Measurements from ENCODE around the gene TENM3.

Gene TENM3

GRCh38 chr4:182277377-182277776 lies 34.2 kb downstream of the TENM3 start:
- Histone ChIP-seq H3K23ac (ENCODE audit: low read depth, low read length, poor library complexity) (no peak overlapping the region), H2AFZ (ENCODE audit: low read length) (no peak overlapping the region), H2BK12ac (ENCODE audit: low read length) (no peak overlapping the region), H4K91ac (ENCODE audit: low read depth, low read length, poor library complexity) (no peak overlapping the region), H3K4me1 (ENCODE audit: control insufficient read depth in 2 of 2, insufficient read depth in 1 of 2, low read depth in 1 of 2, low read length in 2 of 2) (peaks cover 17 to 18% of the 10 kb centered on the region in 2 donors), H3K27me3 (ENCODE audit: control insufficient read depth in 3 of 3, insufficient read depth in 3 of 3, low read depth in 1 of 3, low read length in 3 of 3) (no peaks in the 10 kb centered on the region), H3K14ac (ENCODE audit: low read length) (no peak overlapping the region), H3K9me3 (replicated peaks in 1 of 2; ENCODE audit: control insufficient read depth in 2 of 2, insufficient read depth in 1 of 2, low read depth in 1 of 2, low read length in 2 of 2) (peaks cover under 1 to 7% of the 10 kb centered on the region in 2 donors), H2BK5ac (ENCODE audit: low read length) (no peak overlapping the region), H3K18ac (ENCODE audit: low read length) (no peak overlapping the region), H4K8ac (ENCODE audit: low read depth, low read length) (no peak overlapping the region), H3K27ac (replicated peaks; ENCODE audit: low read length) (no peak overlapping the region), H3K4me3 (ENCODE audit: low read length in 2 of 2) (no peak overlapping the region), H3K79me1 (ENCODE audit: low read depth, low read length) (peaks cover 2% of the 10 kb centered on the region), H2BK15ac (ENCODE audit: low read length) (no peak overlapping the region), H3K36me3 (replicated peaks in 1 of 2; ENCODE audit: control insufficient read depth in 2 of 2, insufficient read depth in 2 of 2, low read length in 2 of 2) (no peaks in the 10 kb centered on the region), H3K9ac (ENCODE audit: low read depth, low read length, poor library complexity) (no peak overlapping the region), H3K4ac (ENCODE audit: low read length) (no peak overlapping the region), H2AK5ac (ENCODE audit: low read depth, low read length) (no peak overlapping the region), H3K4me2 (ENCODE audit: insufficient read depth, low read length, poor library complexity, severe bottlenecking) (no peak overlapping the region), H2BK120ac (ENCODE audit: low read depth, low read length) (no peak overlapping the region)
- no CpG with 5 or more reads among the region's 2 CpGs for WGBS, 2 donors (ENCODE audit: extremely low coverage in 2 of 2, insufficient read length in 2 of 2, insufficient replicate concordance in 1 of 2)
- no peak for DNase-seq (ENCODE audit: low spot score)

GRCh38 chr4:182278729-182279128 lies 35.5 kb downstream of the TENM3 start:
- Histone ChIP-seq H3K23ac (ENCODE audit: low read depth, low read length, poor library complexity) (no peak overlapping the region), H3K27me3 (ENCODE audit: control insufficient read depth in 3 of 3, insufficient read depth in 3 of 3, low read depth in 1 of 3, low read length in 3 of 3) (no peaks in the 10 kb centered on the region), H4K8ac (ENCODE audit: low read depth, low read length) (no peak overlapping the region), H2BK120ac (ENCODE audit: low read depth, low read length) (no peak overlapping the region), H3K36me3 (replicated peaks in 1 of 2; ENCODE audit: control insufficient read depth in 2 of 2, insufficient read depth in 2 of 2, low read length in 2 of 2) (no peaks in the 10 kb centered on the region), H2AFZ (ENCODE audit: low read length) (no peak overlapping the region), H3K9me3 (replicated peaks in 1 of 2; ENCODE audit: control insufficient read depth in 2 of 2, insufficient read depth in 1 of 2, low read depth in 1 of 2, low read length in 2 of 2) (no peaks in the 10 kb centered on the region), H3K18ac (ENCODE audit: low read length) (peak overlapping the region; percentile 70), H3K79me1 (ENCODE audit: low read depth, low read length) (peaks cover 2% of the 10 kb centered on the region), H3K4ac (ENCODE audit: low read length) (no peak overlapping the region), H3K4me1 (ENCODE audit: control insufficient read depth in 2 of 2, insufficient read depth in 1 of 2, low read depth in 1 of 2, low read length in 2 of 2) (peaks cover 8 to 11% of the 10 kb centered on the region in 2 donors), H2AK5ac (ENCODE audit: low read depth, low read length) (peak overlapping the region; percentile 60), H3K4me3 (ENCODE audit: low read length in 2 of 2) (no peak overlapping the region), H2BK15ac (ENCODE audit: low read length) (no peak overlapping the region), H3K4me2 (ENCODE audit: insufficient read depth, low read length, poor library complexity, severe bottlenecking) (no peak overlapping the region), H4K91ac (ENCODE audit: low read depth, low read length, poor library complexity) (no peak overlapping the region), H3K14ac (ENCODE audit: low read length) (no peak overlapping the region), H2BK5ac (ENCODE audit: low read length) (no peak overlapping the region), H2BK12ac (ENCODE audit: low read length) (no peak overlapping the region), H3K9ac (ENCODE audit: low read depth, low read length, poor library complexity) (no peak overlapping the region), H3K27ac (replicated peaks; ENCODE audit: low read length) (no peak overlapping the region)
- DNase-seq (ENCODE audit: low spot score), result no peak
- WGBS, 2 donors (ENCODE audit: extremely low coverage in 2 of 2, insufficient read length in 2 of 2, insufficient replicate concordance in 1 of 2), result no CpG with 5 or more reads among the region's 11 CpGs

- Histone ChIP-seq H3K4ac (ENCODE audit: low read length) (no peak overlapping the region), H3K4me1 (ENCODE audit: control insufficient read depth in 2 of 2, insufficient read depth in 1 of 2, low read depth in 1 of 2, low read length in 2 of 2) (peaks cover 0 to 4% of the 10 kb centered on the region in 2 donors), H3K9ac (ENCODE audit: low read depth, low read length, poor library complexity) (no peak overlapping the region), H3K36me3 (replicated peaks in 1 of 2; ENCODE audit: control insufficient read depth in 2 of 2, insufficient read depth in 2 of 2, low read length in 2 of 2) (no peaks in the 10 kb centered on the region), H3K4me3 (ENCODE audit: low read length in 2 of 2) (no peak overlapping the region), H2BK5ac (ENCODE audit: low read length) (no peak overlapping the region), H2AK5ac (ENCODE audit: low read depth, low read length) (no peak overlapping the region), H3K79me1 (ENCODE audit: low read depth, low read length) (no peaks in the 10 kb centered on the region), H4K91ac (ENCODE audit: low read depth, low read length, poor library complexity) (no peak overlapping the region), H2AFZ (ENCODE audit: low read length) (no peak overlapping the region), H3K9me3 (replicated peaks in 1 of 2; ENCODE audit: control insufficient read depth in 2 of 2, insufficient read depth in 1 of 2, low read depth in 1 of 2, low read length in 2 of 2) (no peaks in the 10 kb centered on the region), H3K14ac (ENCODE audit: low read length) (no peak overlapping the region), H3K27me3 (ENCODE audit: control insufficient read depth in 3 of 3, insufficient read depth in 3 of 3, low read depth in 1 of 3, low read length in 3 of 3) (no peaks in the 10 kb centered on the region), H2BK15ac (ENCODE audit: low read length) (no peak overlapping the region), H3K18ac (ENCODE audit: low read length) (no peak overlapping the region), H3K27ac (replicated peaks; ENCODE audit: low read length) (no peak overlapping the region), H3K4me2 (ENCODE audit: insufficient read depth, low read length, poor library complexity, severe bottlenecking) (no peak overlapping the region), H2BK12ac (ENCODE audit: low read length) (no peak overlapping the region), H3K23ac (ENCODE audit: low read depth, low read length, poor library complexity) (no peak overlapping the region), H2BK120ac (ENCODE audit: low read depth, low read length) (no peak overlapping the region), H4K8ac (ENCODE audit: low read depth, low read length) (no peak overlapping the region)
- no peak for DNase-seq (ENCODE audit: low spot score)
- WGBS, 2 donors (ENCODE audit: extremely low coverage in 2 of 2, insufficient read length in 2 of 2, insufficient replicate concordance in 1 of 2), result no CpG with 5 or more reads among the region's 7 CpGs
Observed at GRCh38 chr4:182280436-182281111, 37.4 kb downstream of the TENM3 start.

DNA sequence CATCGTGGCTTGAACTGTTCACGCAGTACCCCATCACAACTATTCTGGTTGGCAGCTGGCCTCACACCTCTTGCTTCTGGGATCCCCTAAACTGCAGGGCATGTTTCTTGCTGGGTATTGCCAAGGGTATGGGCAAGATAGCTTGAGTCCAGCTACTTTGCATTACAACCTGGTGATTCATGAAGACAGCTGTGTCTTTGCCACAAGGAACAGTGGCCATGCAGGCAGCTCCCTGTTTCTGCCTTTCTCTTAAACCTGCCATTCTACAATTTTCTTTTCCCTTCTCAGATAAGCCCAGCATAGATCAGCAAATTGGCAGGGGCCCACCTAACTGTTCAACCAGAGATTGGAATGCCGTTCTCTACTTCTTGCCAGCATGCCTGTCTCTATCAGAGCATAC lies 42.8 kb downstream of the TENM3 start:
- Histone ChIP-seq H3K4ac (ENCODE audit: low read length) (no peak overlapping the region), H4K8ac (ENCODE audit: low read depth, low read length) (no peak overlapping the region), H2BK120ac (ENCODE audit: low read depth, low read length) (no peak overlapping the region), H2BK5ac (ENCODE audit: low read length) (no peak overlapping the region), H3K4me1 (ENCODE audit: control insufficient read depth in 2 of 2, insufficient read depth in 1 of 2, low read depth in 1 of 2, low read length in 2 of 2) (peaks cover 0 to 2% of the 10 kb centered on the region in 2 donors), H2AK5ac (ENCODE audit: low read depth, low read length) (no peak overlapping the region), H3K36me3 (replicated peaks in 1 of 2; ENCODE audit: control insufficient read depth in 2 of 2, insufficient read depth in 2 of 2, low read length in 2 of 2) (no peaks in the 10 kb centered on the region), H3K9ac (ENCODE audit: low read depth, low read length, poor library complexity) (no peak overlapping the region), H3K9me3 (replicated peaks in 1 of 2; ENCODE audit: control insufficient read depth in 2 of 2, insufficient read depth in 1 of 2, low read depth in 1 of 2, low read length in 2 of 2) (peaks cover 0 to 2% of the 10 kb centered on the region in 2 donors), H3K23ac (ENCODE audit: low read depth, low read length, poor library complexity) (no peak overlapping the region), H4K91ac (ENCODE audit: low read depth, low read length, poor library complexity) (no peak overlapping the region), H3K27ac (replicated peaks; ENCODE audit: low read length) (no peak overlapping the region), H3K14ac (ENCODE audit: low read length) (no peak overlapping the region), H3K79me1 (ENCODE audit: low read depth, low read length) (no peaks in the 10 kb centered on the region), H3K4me3 (ENCODE audit: low read length in 2 of 2) (no peak overlapping the region), H2AFZ (ENCODE audit: low read length) (no peak overlapping the region), H2BK15ac (ENCODE audit: low read length) (no peak overlapping the region), H3K27me3 (ENCODE audit: control insufficient read depth in 3 of 3, insufficient read depth in 3 of 3, low read depth in 1 of 3, low read length in 3 of 3) (no peaks in the 10 kb centered on the region), H2BK12ac (ENCODE audit: low read length) (no peak overlapping the region), H3K18ac (ENCODE audit: low read length) (no peak overlapping the region), H3K4me2 (ENCODE audit: insufficient read depth, low read length, poor library complexity, severe bottlenecking) (no peak overlapping the region)
- no CpG with 5 or more reads among the region's 3 CpGs for WGBS, 2 donors (ENCODE audit: extremely low coverage in 2 of 2, insufficient read length in 2 of 2, insufficient replicate concordance in 1 of 2)
- no peak for DNase-seq (ENCODE audit: low spot score)

Measured in neuronal stem cell (in vitro differentiated cells).